D721Med (cell line): Measurements from ENCODE around the gene PHF13.
"Not testable (repeated sequence)": the region's sequence is repeated elsewhere in the genome, so short reads cannot be mapped to it uniquely, and the experiment has no call there.

Experiments used
- DNase-seq: peaks from one replicate; pipeline ENCODE4 v3.0.0; 2011; ENCODE audit warnings: low spot score; ENCODE audit not compliant: insufficient read length
- FAIRE-seq: peaks from 2 replicates; lab custom pipeline; 2011; peaks lifted over from hg19 to GRCh38; lab: Jason Lieb, UNC
- TF ChIP-seq, protein P1 (sequence below): IDR thresholded peaks from 2 replicates; pipeline ENCODE4 v1.5.1; 2012; ENCODE audit warnings: mild to moderate bottlenecking, control low read depth; ENCODE audit not compliant: insufficient read depth; ENCODE audit errors: missing control alignments

PHF13 gene

DNA sequence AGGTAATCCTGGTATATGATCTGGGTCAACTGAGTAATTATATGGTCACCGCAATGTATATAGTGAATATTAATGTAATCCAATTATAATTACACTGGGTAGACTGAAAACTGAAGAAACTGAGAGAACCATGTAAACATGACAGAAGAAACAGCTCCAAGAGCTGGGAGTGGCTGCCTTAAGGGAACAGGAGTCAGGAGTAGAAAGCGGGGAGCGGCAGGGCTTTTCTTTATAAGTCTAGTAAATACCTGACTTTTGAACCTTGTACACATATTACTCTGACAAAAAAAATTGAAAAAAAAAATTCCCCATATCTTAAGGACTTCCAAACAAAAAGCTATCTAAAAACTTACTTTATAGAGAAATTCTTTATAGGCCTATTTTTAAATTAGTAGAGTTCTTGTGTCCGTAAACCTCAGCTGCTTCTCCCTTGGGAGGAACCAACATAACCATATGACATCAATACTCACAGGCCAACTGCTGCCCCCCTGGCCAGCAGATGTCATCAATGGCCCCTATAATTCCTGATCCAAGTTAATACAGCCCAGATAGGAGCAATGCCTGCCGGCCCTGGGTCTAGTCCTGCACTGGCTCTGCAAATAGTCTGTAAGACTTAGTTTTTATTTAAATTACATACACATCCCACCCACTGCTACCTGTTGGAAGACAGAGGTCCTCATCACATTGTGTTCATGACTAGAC is 45.0 kb downstream of the PHF13 start:
- DNase-seq (no peak), FAIRE-seq (no peak)
- TF ChIP-seq, protein P1, sequence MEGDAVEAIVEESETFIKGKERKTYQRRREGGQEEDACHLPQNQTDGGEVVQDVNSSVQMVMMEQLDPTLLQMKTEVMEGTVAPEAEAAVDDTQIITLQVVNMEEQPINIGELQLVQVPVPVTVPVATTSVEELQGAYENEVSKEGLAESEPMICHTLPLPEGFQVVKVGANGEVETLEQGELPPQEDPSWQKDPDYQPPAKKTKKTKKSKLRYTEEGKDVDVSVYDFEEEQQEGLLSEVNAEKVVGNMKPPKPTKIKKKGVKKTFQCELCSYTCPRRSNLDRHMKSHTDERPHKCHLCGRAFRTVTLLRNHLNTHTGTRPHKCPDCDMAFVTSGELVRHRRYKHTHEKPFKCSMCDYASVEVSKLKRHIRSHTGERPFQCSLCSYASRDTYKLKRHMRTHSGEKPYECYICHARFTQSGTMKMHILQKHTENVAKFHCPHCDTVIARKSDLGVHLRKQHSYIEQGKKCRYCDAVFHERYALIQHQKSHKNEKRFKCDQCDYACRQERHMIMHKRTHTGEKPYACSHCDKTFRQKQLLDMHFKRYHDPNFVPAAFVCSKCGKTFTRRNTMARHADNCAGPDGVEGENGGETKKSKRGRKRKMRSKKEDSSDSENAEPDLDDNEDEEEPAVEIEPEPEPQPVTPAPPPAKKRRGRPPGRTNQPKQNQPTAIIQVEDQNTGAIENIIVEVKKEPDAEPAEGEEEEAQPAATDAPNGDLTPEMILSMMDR, result no peak

DNA sequence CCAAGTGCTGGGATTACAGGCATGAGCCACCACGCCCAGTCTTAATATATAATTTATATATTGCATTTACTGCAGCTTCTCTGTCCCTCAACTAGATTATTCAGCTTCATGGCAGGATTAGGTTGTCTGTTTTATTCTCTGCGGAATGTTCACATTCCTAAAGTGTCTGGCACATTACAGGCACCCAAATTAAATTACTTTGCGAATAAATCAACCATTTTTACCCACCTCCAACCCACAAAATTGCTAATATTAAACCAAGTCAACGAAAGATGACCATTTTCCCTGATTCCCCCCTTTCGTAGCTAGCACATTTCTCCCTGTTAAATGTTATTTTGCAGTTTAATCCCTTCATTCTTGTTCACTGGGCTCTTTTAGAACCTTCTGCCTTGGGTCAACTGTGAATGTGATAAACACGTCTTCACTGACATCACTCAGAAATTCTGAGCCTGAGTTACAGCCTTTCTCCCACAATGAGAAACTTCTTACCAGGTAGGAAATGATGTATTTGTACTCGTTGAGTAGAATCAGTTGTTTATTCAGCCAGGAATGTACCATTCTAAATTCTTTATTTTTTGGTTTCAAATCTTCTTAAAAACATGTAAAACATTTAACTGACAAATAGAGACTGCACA is 47.0 kb downstream of the PHF13 start:
- TF ChIP-seq, protein P1, result no peak
- FAIRE-seq, result no peak
- no peak for DNase-seq

DNA sequence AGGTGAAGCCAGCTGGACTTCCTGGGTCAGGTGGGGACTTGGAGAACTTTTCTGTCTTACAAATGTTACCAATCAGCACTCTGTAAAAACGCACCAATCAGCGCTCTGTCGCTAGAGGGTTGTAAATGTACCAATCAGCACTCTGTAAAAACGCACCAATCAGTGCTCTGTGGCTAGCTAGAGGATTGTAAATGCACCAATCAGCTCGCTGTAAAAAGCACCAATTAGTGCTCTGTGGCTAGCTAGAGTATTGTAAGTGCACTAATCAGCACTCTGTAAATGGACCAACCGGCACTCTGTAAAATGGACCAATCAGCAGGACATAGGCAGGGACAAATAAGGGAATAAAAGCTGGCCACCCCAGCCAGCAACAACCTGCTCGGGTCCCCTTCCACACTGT is 48.9 kb downstream of the PHF13 start:
- not testable (repeated sequence) for DNase-seq, FAIRE-seq

DNA sequence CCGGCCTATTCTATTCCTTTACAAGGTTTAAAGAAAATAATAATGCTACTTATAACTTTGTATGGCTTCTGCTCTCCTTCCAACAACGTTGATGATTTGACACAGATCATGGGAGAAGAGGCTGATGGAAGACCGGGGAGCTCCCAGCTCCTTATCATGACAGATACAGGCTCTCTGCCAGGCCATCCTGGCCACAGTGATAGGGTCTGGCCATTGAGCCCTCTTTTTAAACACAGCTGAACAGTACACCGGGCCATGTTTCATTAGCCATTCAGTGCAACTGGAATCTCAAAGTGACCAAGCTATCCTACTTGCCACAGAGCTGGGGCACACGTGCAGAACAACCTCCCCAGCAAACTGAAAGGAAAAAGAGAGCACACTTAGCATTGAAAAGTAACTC is 53.2 kb downstream of the PHF13 start:
- FAIRE-seq (no peak), DNase-seq (no peak)

DNA sequence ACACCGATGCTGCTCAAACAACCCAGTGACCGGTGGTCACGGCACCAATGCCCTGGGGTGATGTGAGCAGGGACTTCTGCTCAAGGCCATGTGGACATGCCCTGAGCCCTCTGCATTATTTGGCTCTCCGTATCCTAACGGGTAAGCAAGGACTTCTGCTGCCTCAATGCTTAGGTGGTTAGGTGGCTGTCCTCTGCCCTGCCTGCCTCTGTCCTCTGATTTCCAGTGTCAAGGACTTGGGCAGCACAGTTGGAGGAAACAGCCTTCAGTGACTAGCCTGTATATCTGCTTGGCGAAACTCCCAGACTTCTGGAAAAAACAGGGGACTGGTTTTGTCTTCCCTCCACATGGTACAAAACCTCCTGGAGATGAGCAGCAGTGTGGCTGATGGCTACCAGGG is 53.6 kb downstream of the PHF13 start:
- DNase-seq (no peak), FAIRE-seq (no peak)
- TF ChIP-seq, protein P1, result no peak

More for the DNA sequence above, 53.2 kb downstream of the PHF13 start:
- TF ChIP-seq, protein P1, result no peak

DNA sequence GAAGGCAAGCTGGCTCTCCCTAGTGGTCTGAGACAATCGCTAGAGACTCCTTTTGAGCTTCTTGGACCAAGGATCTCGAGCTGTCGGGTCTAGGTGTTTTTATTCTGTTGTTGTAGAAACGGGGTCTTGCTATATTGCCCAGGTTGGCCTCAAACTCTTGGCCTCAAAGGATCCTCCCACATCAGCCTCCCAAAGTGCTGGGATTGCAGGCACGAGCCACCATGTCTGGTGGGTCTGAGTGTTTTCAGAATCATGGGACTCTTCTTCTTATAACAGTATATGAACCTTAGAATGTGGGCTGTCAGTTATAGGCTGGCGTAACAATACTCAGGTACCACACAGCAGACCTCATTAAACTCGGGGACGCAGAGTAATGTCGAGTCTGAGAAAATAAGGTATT is 55.0 kb downstream of the PHF13 start:
- FAIRE-seq, result no peak
- no peak for DNase-seq
- TF ChIP-seq, protein P1, result no peak

DNA sequence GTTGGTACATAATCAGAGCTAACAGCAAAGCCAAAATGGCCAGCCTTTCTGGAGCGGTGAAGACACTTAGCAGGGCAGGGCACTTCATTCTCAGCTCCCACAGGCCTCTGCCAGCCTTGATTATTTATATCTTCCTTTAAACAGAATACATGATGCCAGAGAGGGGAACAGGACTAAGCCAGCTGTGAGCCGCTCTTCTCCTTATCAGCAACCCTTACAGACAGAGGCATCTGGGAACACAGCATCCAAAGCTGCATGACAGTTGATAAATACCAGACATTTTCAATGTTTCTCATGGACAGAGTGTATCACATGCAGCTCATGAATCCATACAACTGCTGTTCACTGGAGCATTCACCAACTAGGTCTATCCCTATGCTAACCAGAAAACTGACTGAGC is 59.0 kb downstream of the PHF13 start:
- TF ChIP-seq, protein P1, result no peak
- FAIRE-seq, result no peak
- no peak for DNase-seq
